Measurements from ENCODE around the gene GALNT2. TPM values are rescaled to one million over a fixed set of nuclear protein-coding genes. Genes with fewer than 3 reads are reported as not detected.

GALNT2 gene
- polyA plus RNA-seq, 2 of the 4 experiments (the other 2 are of a cell fraction) = 66.9 to 114 TPM

- H3K4me1 ChIP-seq = peaks cover 9% of the 10 kb centered on the region; the same call in 2 of the 3 replicates
- no peak overlapping the region for H3K4me3 ChIP-seq
- H3K27ac ChIP-seq = no peak overlapping the region
- H3K4me2 ChIP-seq = no peak overlapping the region
- DNase-seq (ENCODE audit: low read depth in 1 of 2, low spot score in 1 of 2) (no peak), FAIRE-seq (no peak), ATAC-seq (no peak)
- 88% methylated on average over 6 of the region's 6 CpGs for WGBS (ENCODE audit: missing lambda C conversion rate)
- ChIA-PET POLR2A (no interaction called here), CTCF (no interaction called here)
- H3K9me3 ChIP-seq = peaks cover 23% of the 10 kb centered on the region
- TF ChIP-seq PHF8 (IDR thresholded peaks at IDR 0.05; ENCODE audit: borderline replicate concordance, low read depth) (no peak), CTCF (IDR thresholded peaks at IDR 0.05) (no peak), ELK1 (IDR thresholded peaks at IDR 0.05; ENCODE audit: low read depth, low read length) (no peak), BHLHE40 (IDR thresholded peaks at IDR 0.05; ENCODE audit: low read depth, low read length) (no peak), RARB (CRISPR knock-in tag; IDR thresholded peaks at IDR 0.05) (no peak), POLR2AphosphoS2 (conservative IDR thresholded peaks at IDR 0.05; ENCODE audit: low read length) (no peak), ZNF302 (CRISPR knock-in tag; IDR thresholded peaks at IDR 0.05) (no peak), GATA3 (IDR thresholded peaks at IDR 0.05; ENCODE audit: borderline replicate concordance) (no peak), CBX2 (IDR thresholded peaks at IDR 0.05; ENCODE audit: borderline replicate concordance, low read depth) (no peak), NFE2L2 (conservative IDR thresholded peaks at IDR 0.05; ENCODE audit: low read length) (no peak), PBX3 (IDR thresholded peaks at IDR 0.05) (no peak), BCL3 (IDR thresholded peaks at IDR 0.05) (no peak), ZC3H11A (IDR thresholded peaks at IDR 0.05) (no peak), E2F6 (IDR thresholded peaks at IDR 0.05; ENCODE audit: borderline replicate concordance, low read depth) (no peak), MAX (IDR thresholded peaks at IDR 0.05) (no peak)
Measured at GRCh38 chr1:230064283-230064682, 2.8 kb upstream of the GALNT2 start.

GRCh38 chr1:230065161-230065560, 1.9 kb upstream of the GALNT2 start:
- TF ChIP-seq CEBPB (IDR thresholded peaks at IDR 0.05) = no peak
- TF ChIP-seq BHLHE40 (IDR thresholded peaks at IDR 0.05; ENCODE audit: low read depth, low read length) = no peak
- TF ChIP-seq TP53 (CRISPR knock-in tag; IDR thresholded peaks at IDR 0.05) = no peak
- no peak for TF ChIP-seq HEYL (CRISPR knock-in tag; IDR thresholded peaks at IDR 0.05)
- no peak for TF ChIP-seq HOXB13 (CRISPR knock-in tag; IDR thresholded peaks at IDR 0.05; ENCODE audit: low read depth)
- no peak for TF ChIP-seq NFE2L2 (conservative IDR thresholded peaks at IDR 0.05; ENCODE audit: low read length)
- TF ChIP-seq GATA3 (IDR thresholded peaks at IDR 0.05; ENCODE audit: borderline replicate concordance) = no peak
- ChIA-PET POLR2A (no interaction called here), CTCF (no interaction called here)
- H3K27ac ChIP-seq = no peak overlapping the region
- H3K4me2 ChIP-seq = no peak overlapping the region
- H3K4me1 ChIP-seq = peaks cover 18% of the 10 kb centered on the region; the same call in 2 of the 3 replicates
- no peak overlapping the region for H3K4me3 ChIP-seq
- ATAC-seq (no peak), DNase-seq (ENCODE audit: low read depth in 1 of 2, low spot score in 1 of 2) (no peak), FAIRE-seq (no peak)
- WGBS (ENCODE audit: missing lambda C conversion rate) = 95% methylated on average over 2 of the region's 2 CpGs
- peaks cover 23% of the 10 kb centered on the region for H3K9me3 ChIP-seq

All from A549 (cell line).